Psoas muscle (tissue), 8 donors: ENCODE data around the gene FBXL7. TPM values are rescaled to one million over a fixed set of nuclear protein-coding genes. Genes with fewer than 3 reads are reported as not detected.

Experiments
- ATAC-seq, 4 donors: fragments of 200-7000 bp; cut with Tn5 transposase; one replicate each; pipeline ENCODE4 v1.9.1; 2020; ENCODE audit warnings: moderate library complexity in 3 of 4, mild to moderate bottlenecking in 2 of 4
- DNase-seq, 2 donors: peaks; one replicate each; pipeline ENCODE4 v3.0.0-alpha.2; 2020
- H3K27ac ChIP-seq: fragments of 200-600 bp; one replicate; pipeline ENCODE4 v1.8.0; 2022
- H3K27me3 ChIP-seq, 3 donors: fragments of 200-600 bp in 1 of 3; one replicate each; pipeline versions ENCODE4 v1.6.1 to v1.8.0; 2013 to 2022; ENCODE audit warnings: low read length in 2 of 3, mild to moderate bottlenecking in 2 of 3, moderate library complexity in 1 of 3; ENCODE audit not compliant: insufficient read depth in 3 of 3
- H3K36me3 ChIP-seq, 2 donors: fragments of 200-600 bp in 1 of 2; one replicate each; pipeline versions ENCODE4 v1.6.1 to v1.8.0; 2013 to 2022; ENCODE audit warnings: low read depth in 1 of 2, mild to moderate bottlenecking in 1 of 2, moderate library complexity in 1 of 2; ENCODE audit not compliant: insufficient read depth in 1 of 2
- H3K4me1 ChIP-seq: fragments of 200-600 bp; one replicate; pipeline ENCODE4 v1.8.0; 2022
- H3K4me3 ChIP-seq: fragments of 200-600 bp; one replicate; pipeline ENCODE4 v1.8.0; 2022; ENCODE audit warnings: mild to moderate bottlenecking
- H3K9me3 ChIP-seq: fragments of 200-600 bp; one replicate; pipeline ENCODE4 v1.8.0; 2022
- WGBS, 3 donors: extraction: QIAGEN DNeasy Blood & Tissue Kit; methylation state at CpG; one replicate each; pipeline versions ENCODE4 v1.1.6 to v1.1.7; 2013; 5-methylcytosine and 5-hydroxymethylcytosine counted together
- intact Hi-C, 2 donors: fragments of 100-400 bp; cut with DNase I; formaldehyde crosslinking; loops; one replicate each; pipeline versions ENCODE4 v1.11.0 to v1.14.2; 2022
- polyA plus RNA-seq, 3 donors: library from polyadenylated mRNA; stranded (reverse); fragments of 200-250 nt; gene quantifications; one replicate each; pipeline ENCODE4 v1.2.3, GENCODE V29; 2013
- total RNA-seq, 4 donors: library from RNA; stranded (reverse); fragmentation: NEBNext Ultra II Directional in 2 of 4; extraction: Animal tissue kit (Norgen Biotek cat#: 25700) in 2 of 4; gene quantifications; one replicate each; pipeline versions ENCODE4 v1.2.1 to v1.2.4, GENCODE V29; 2021 to 2023
- TF ChIP-seq, protein P1 (sequence below): fragments of 200-600 bp; IDR thresholded peaks from one replicate; pipeline ENCODE4 v1.8.0; 2022; ENCODE audit warnings: antibody characterized with exemption
- donor health status: healthy with polysubstance abuse.
- donor health status: DM: no; HTN: no; CAD: no; lungs with moderate emphysema.
- donor health status: Bipolar disorder and iron deficiency.
- donor health status: healthy.
- donor health status: DM: yes; HTN: yes; CAD: no.
- donor health status: DM: no; HTN: no; CAD: no.
- donor health status: DM: no; HTN: no; CAD: no.
- donor health status: DM: yes; HTN: yes; CAD: no.

FBXL7 gene
- total and polyA plus RNA-seq, 7 donors: 1.6 to 7.5 (median 2.6) TPM

DNA sequence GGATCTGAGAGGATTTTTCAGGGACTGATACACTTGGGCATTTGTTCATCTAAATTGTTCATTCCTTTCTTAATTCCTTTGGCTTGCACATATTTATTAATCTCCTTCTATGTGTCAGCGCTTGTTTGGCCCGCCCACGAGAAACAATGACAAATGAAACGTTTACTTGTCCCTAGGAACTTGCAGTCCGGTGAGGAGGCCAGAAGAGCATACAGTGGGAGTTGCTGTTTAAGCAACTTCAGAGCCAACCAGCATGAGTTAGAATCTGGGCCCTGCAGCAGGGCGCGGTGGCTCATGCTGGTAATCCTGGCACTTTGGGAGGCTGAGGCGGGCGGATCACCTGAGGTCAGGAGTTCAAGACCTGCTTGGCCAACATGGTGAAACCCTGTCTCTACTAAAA, 18.8 kb downstream of the FBXL7 start:
- 85 to 91% (median 85%) methylated on average over 9 of the region's 9 CpGs for WGBS, 3 donors
- no peaks in the 10 kb centered on the region for H3K27me3 ChIP-seq
- TF ChIP-seq, protein P1, sequence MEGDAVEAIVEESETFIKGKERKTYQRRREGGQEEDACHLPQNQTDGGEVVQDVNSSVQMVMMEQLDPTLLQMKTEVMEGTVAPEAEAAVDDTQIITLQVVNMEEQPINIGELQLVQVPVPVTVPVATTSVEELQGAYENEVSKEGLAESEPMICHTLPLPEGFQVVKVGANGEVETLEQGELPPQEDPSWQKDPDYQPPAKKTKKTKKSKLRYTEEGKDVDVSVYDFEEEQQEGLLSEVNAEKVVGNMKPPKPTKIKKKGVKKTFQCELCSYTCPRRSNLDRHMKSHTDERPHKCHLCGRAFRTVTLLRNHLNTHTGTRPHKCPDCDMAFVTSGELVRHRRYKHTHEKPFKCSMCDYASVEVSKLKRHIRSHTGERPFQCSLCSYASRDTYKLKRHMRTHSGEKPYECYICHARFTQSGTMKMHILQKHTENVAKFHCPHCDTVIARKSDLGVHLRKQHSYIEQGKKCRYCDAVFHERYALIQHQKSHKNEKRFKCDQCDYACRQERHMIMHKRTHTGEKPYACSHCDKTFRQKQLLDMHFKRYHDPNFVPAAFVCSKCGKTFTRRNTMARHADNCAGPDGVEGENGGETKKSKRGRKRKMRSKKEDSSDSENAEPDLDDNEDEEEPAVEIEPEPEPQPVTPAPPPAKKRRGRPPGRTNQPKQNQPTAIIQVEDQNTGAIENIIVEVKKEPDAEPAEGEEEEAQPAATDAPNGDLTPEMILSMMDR: no peak
- no peak overlapping the region for H3K4me3 ChIP-seq
- no peaks in the 10 kb centered on the region for H3K36me3 ChIP-seq
- no peak overlapping the region for H3K27ac ChIP-seq
- ATAC-seq: no peak
- H3K4me1 ChIP-seq: no peaks in the 10 kb centered on the region
- intact Hi-C loops: no loop called here
- H3K9me3 ChIP-seq: no peaks in the 10 kb centered on the region
- DNase-seq: no peak

GRCh38 chr5:15520856-15521255, 20.9 kb downstream of the FBXL7 start:
- DNase-seq (no peak), ATAC-seq (no peak)
- Histone ChIP-seq H3K36me3 (no peaks in the 10 kb centered on the region), H3K4me1 (no peaks in the 10 kb centered on the region), H3K9me3 (no peaks in the 10 kb centered on the region), H3K27ac (no peak overlapping the region), H3K27me3 (no peaks in the 10 kb centered on the region), H3K4me3 (no peak overlapping the region)
- WGBS, 3 donors: 53 to 78% (median 61%) methylated on average over 5 of the region's 5 CpGs
- intact Hi-C loops: no loop called here
- TF ChIP-seq, protein P1: no peak

- H3K9me3 ChIP-seq: no peaks in the 10 kb centered on the region
- no peaks in the 10 kb centered on the region for H3K36me3 ChIP-seq
- ATAC-seq (no peak), DNase-seq (no peak)
- intact Hi-C loops: no loop called here
- H3K27me3 ChIP-seq: no peaks in the 10 kb centered on the region
- no peak overlapping the region for H3K4me3 ChIP-seq
- H3K4me1 ChIP-seq: no peaks in the 10 kb centered on the region
- H3K27ac ChIP-seq: no peak overlapping the region
- WGBS, 3 donors: 55 to 64% (median 64%) methylated on average over 8 of the region's 8 CpGs
- TF ChIP-seq, protein P1: no peak
These were observed 21.6 kb downstream of the FBXL7 start for GRCh38 chr5:15521381-15522186.

- Histone ChIP-seq H3K9me3 (no peaks in the 10 kb centered on the region), H3K36me3 (no peaks in the 10 kb centered on the region), H3K27me3 (no peaks in the 10 kb centered on the region), H3K4me1 (no peaks in the 10 kb centered on the region), H3K27ac (no peak overlapping the region), H3K4me3 (no peak overlapping the region)
- 37 to 40% (median 40%) methylated on average over 3 of the region's 3 CpGs for WGBS, 3 donors
- TF ChIP-seq, protein P1: no peak
- intact Hi-C loops: no loop called here
- ATAC-seq: no peak
- no peak for DNase-seq
These were observed 22.2 kb downstream of the FBXL7 start for GRCh38 chr5:15522187-15522520.

- no peak overlapping the region for H3K4me3 ChIP-seq
- intact Hi-C loops: no loop called here
- H3K27me3 ChIP-seq: no peaks in the 10 kb centered on the region
- ATAC-seq (peak in 3 of 4 donors; percentile 45 to 88 (median 59)), DNase-seq (no peak)
- H3K27ac ChIP-seq: no peak overlapping the region
- H3K9me3 ChIP-seq: no peaks in the 10 kb centered on the region
- H3K4me1 ChIP-seq: no peaks in the 10 kb centered on the region
- TF ChIP-seq, protein P1: no peak
- 44 to 56% (median 53%) methylated on average over 2 of the region's 2 CpGs for whole genome bisulfite sequencing, 3 donors
- no peaks in the 10 kb centered on the region for H3K36me3 ChIP-seq
These were observed 24.7 kb downstream of the FBXL7 start for GRCh38 chr5:15524712-15525111.
